ENCODE results near the gene GTSE1.

- TF ChIP-seq CTCF (optimal IDR thresholded peaks at IDR 0.05 in 1 of 3, IDR thresholded peaks at IDR 0.05 in 1 of 3, conservative IDR thresholded peaks at IDR 0.05 in 1 of 3; ENCODE audit: extremely low read depth in 1 of 3, insufficient read depth in 2 of 3, low read length in 3 of 3) (no peak), EZH2 (IDR thresholded peaks at IDR 0.05; ENCODE audit: low read length) (no peak)
These were observed 54.6 kb downstream of the GTSE1 start for GRCh38 chr22:46351131-46351735.
